ENCODE results near the gene PM20D1. TPM values are rescaled to one million over a fixed set of nuclear protein-coding genes. Genes with fewer than 3 reads are reported as not detected.
"Not testable (repeated sequence)": the region's sequence is repeated elsewhere in the genome, so short reads cannot be mapped to it uniquely, and the experiment has no call there.

Gene PM20D1
- total and polyA plus RNA-seq, 2 donors (not counting 1 experiment from before 2014, with no cell fraction given) = 2.0 to 3.3 TPM

DNA sequence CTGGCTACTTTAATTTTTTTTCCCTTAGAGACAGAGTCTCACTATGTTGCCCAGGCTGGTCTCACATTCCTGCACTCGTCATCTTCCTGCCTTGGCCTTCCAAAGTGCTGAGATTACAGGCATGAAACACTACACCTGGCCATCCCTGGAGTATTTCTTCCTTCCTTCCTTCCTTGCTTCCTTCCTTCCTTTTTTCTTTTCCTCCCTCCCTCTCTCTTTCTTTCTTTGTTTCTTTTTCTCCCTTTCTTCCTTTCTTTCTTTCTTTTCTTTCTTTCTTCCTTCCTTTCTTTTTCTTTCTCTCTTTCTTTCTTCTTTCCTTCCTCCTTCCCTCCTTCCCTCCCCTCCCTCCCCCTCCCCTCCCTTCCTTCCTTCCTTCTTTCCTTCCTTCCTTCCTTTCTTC is 46.4 kb upstream of the PM20D1 start:
- CTCF ChIA-PET = interaction anchor here (1.0 kb wide), 1 partner anchor 81 kb away, joined by 3 read pairs; no protein-coding TSS in a partner anchor

DNA sequence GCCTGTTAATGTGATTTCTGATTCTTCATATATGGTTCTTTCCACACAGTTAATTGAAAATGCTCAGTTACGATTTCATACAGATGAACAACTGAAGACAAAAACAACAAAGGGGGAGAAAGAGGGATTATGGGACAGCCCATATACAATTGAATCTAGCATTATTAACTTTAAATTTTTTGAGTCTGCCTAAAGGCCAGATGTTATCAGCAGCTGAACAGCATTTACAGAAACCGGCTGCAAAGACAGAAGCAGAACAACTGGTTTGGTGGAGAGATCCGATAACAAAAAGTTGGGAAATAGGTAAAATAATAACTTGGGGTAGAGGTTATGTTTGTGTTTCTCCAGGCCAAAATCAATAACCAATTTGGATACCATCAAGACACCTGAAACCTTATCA is 44.2 kb upstream of the PM20D1 start:
- intact Hi-C loops (cut with micrococcal nuclease); H3K4me1 Mint-ChIP-seq; H3K27me3 ChIP-seq (replicated peaks in 1 of 4; ENCODE audit: control extremely low read depth in 1 of 4, control insufficient read depth in 3 of 4, insufficient read depth in 4 of 4, low read length in 3 of 4); CTCF ChIA-PET; H3K27me3 Mint-ChIP-seq; ATAC-seq (ENCODE audit: low read depth); H4K20me1 ChIP-seq (ENCODE audit: control insufficient read depth, insufficient read depth, low read length, poor library complexity, severe bottlenecking); H3K27ac ChIP-seq (ENCODE audit: low read length in 2 of 2); H3K79me2 ChIP-seq (ENCODE audit: control insufficient read depth, insufficient read depth, low read length); H3K4me3 ChIP-seq (ENCODE audit: control extremely low read depth in 1 of 5, extremely low read depth in 1 of 5, insufficient read depth in 1 of 5, low read depth in 2 of 5, low read length in 4 of 5); H3K36me3 ChIP-seq (replicated peaks in 1 of 2; ENCODE audit: control extremely low read depth in 1 of 2, control insufficient read depth in 1 of 2, extremely low read depth in 1 of 2, insufficient read depth in 2 of 2, low read length in 1 of 2); POLR2A ChIA-PET; H3K4me3 Mint-ChIP-seq; H3K9ac ChIP-seq (ENCODE audit: low read length); DNase-seq; H3K27ac Mint-ChIP-seq; H3K4me1 ChIP-seq (ENCODE audit: control insufficient read depth in 2 of 2, insufficient read depth in 2 of 2, low read length in 2 of 2); H3K4me2 ChIP-seq (replicated peaks; ENCODE audit: low read depth, low read length, poor library complexity, severe bottlenecking); H3K9me3 Mint-ChIP-seq (ENCODE audit: insufficient read depth); H2AFZ ChIP-seq (ENCODE audit: insufficient read depth, low read depth, low read length, poor library complexity, severe bottlenecking); H3K9me3 ChIP-seq (ENCODE audit: control extremely low read depth in 1 of 3, control insufficient read depth in 2 of 3, insufficient read depth in 1 of 3, low read length in 2 of 3): not testable (repeated sequence)
- no CpG with 5 or more reads among the region's 3 CpGs for WGBS (ENCODE audit: insufficient coverage)

More for the DNA sequence above, 46.4 kb upstream of the PM20D1 start:
- no peak overlapping the region for H3K9ac ChIP-seq (ENCODE audit: low read length)
- 93% methylated on average over 1 of the region's 1 CpG for WGBS (ENCODE audit: insufficient coverage)
- peaks cover 0 to 11% (median 0%) of the 10 kb centered on the region in 4 experiments for H3K27me3 ChIP-seq (replicated peaks in 1 of 4; ENCODE audit: control extremely low read depth in 1 of 4, control insufficient read depth in 3 of 4, insufficient read depth in 4 of 4, low read length in 3 of 4)
- no peaks in the 10 kb centered on the region for H3K36me3 ChIP-seq (replicated peaks in 1 of 2; ENCODE audit: control extremely low read depth in 1 of 2, control insufficient read depth in 1 of 2, extremely low read depth in 1 of 2, insufficient read depth in 2 of 2, low read length in 1 of 2)
- no peak overlapping the region for H3K4me2 ChIP-seq (replicated peaks; ENCODE audit: low read depth, low read length, poor library complexity, severe bottlenecking)
- H4K20me1 ChIP-seq (ENCODE audit: control insufficient read depth, insufficient read depth, low read length, poor library complexity, severe bottlenecking) = no peaks in the 10 kb centered on the region
- H3K4me1 ChIP-seq (ENCODE audit: control insufficient read depth in 2 of 2, insufficient read depth in 2 of 2, low read length in 2 of 2) = no peaks in the 10 kb centered on the region
- POLR2A ChIA-PET = no interaction called here
- H3K9me3 ChIP-seq (ENCODE audit: control extremely low read depth in 1 of 3, control insufficient read depth in 2 of 3, insufficient read depth in 1 of 3, low read length in 2 of 3) = peaks cover 0 to 10% (median 4%) of the 10 kb centered on the region in 3 donors
- H3K4me3 ChIP-seq (ENCODE audit: control extremely low read depth in 1 of 5, extremely low read depth in 1 of 5, insufficient read depth in 1 of 5, low read depth in 2 of 5, low read length in 4 of 5) = no peak overlapping the region
- TF ChIP-seq EZH2 (IDR thresholded peaks at IDR 0.05; ENCODE audit: borderline replicate concordance, insufficient read depth, low read depth, low read length, poor library complexity, severe bottlenecking) = no peak
- TF ChIP-seq, protein P1, sequence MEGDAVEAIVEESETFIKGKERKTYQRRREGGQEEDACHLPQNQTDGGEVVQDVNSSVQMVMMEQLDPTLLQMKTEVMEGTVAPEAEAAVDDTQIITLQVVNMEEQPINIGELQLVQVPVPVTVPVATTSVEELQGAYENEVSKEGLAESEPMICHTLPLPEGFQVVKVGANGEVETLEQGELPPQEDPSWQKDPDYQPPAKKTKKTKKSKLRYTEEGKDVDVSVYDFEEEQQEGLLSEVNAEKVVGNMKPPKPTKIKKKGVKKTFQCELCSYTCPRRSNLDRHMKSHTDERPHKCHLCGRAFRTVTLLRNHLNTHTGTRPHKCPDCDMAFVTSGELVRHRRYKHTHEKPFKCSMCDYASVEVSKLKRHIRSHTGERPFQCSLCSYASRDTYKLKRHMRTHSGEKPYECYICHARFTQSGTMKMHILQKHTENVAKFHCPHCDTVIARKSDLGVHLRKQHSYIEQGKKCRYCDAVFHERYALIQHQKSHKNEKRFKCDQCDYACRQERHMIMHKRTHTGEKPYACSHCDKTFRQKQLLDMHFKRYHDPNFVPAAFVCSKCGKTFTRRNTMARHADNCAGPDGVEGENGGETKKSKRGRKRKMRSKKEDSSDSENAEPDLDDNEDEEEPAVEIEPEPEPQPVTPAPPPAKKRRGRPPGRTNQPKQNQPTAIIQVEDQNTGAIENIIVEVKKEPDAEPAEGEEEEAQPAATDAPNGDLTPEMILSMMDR (IDR thresholded peaks at IDR 0.05) = no peak
- Mint-ChIP-seq H3K9me3 (ENCODE audit: insufficient read depth) (peaks cover 3% of the 10 kb centered on the region), H3K4me1 (peaks cover 2% of the 10 kb centered on the region), H3K27me3 (peaks cover 6% of the 10 kb centered on the region), H3K4me3 (no peak overlapping the region), H3K27ac (no peak overlapping the region)
- DNase-seq (no peak), ATAC-seq (ENCODE audit: low read depth) (no peak)
- no peak overlapping the region for H3K27ac ChIP-seq (ENCODE audit: low read length in 2 of 2)
- H2AFZ ChIP-seq (ENCODE audit: insufficient read depth, low read depth, low read length, poor library complexity, severe bottlenecking) = no peak overlapping the region
- intact Hi-C loops (cut with micrococcal nuclease) = no loop called here
- no peaks in the 10 kb centered on the region for H3K79me2 ChIP-seq (ENCODE audit: control insufficient read depth, insufficient read depth, low read length)

DNA sequence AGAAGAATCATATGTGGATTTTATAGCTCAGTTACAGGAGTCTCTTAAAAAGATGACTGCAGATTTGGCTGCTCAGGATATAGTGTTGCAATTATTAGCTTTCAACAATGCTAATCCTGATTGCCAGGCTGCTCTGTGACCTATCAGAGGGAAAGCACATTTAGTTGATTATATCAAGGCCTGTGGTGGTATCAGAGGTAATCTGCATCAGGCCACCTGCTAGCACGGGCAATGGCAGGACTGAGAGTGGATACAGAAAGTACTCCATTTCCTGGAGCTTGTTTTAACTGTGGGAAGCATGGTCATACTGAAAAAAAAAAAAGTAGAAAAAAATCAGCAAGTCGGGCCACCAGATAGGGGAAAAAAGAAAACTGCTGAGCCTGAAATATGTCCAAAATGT is 42.2 kb upstream of the PM20D1 start:
- H3K27me3 Mint-ChIP-seq; DNase-seq; H3K27ac Mint-ChIP-seq; H3K36me3 ChIP-seq (replicated peaks in 1 of 2; ENCODE audit: control extremely low read depth in 1 of 2, control insufficient read depth in 1 of 2, extremely low read depth in 1 of 2, insufficient read depth in 2 of 2, low read length in 1 of 2); H2AFZ ChIP-seq (ENCODE audit: insufficient read depth, low read depth, low read length, poor library complexity, severe bottlenecking); H3K4me3 ChIP-seq (ENCODE audit: control extremely low read depth in 1 of 5, extremely low read depth in 1 of 5, insufficient read depth in 1 of 5, low read depth in 2 of 5, low read length in 4 of 5); H3K4me2 ChIP-seq (replicated peaks; ENCODE audit: low read depth, low read length, poor library complexity, severe bottlenecking); intact Hi-C loops (cut with micrococcal nuclease); H3K79me2 ChIP-seq (ENCODE audit: control insufficient read depth, insufficient read depth, low read length); POLR2A ChIA-PET; H3K27ac ChIP-seq (ENCODE audit: low read length in 2 of 2); H3K4me3 Mint-ChIP-seq; H3K9ac ChIP-seq (ENCODE audit: low read length); ATAC-seq (ENCODE audit: low read depth); H3K9me3 Mint-ChIP-seq (ENCODE audit: insufficient read depth); H3K27me3 ChIP-seq (replicated peaks in 1 of 4; ENCODE audit: control extremely low read depth in 1 of 4, control insufficient read depth in 3 of 4, insufficient read depth in 4 of 4, low read length in 3 of 4); H4K20me1 ChIP-seq (ENCODE audit: control insufficient read depth, insufficient read depth, low read length, poor library complexity, severe bottlenecking): not testable (repeated sequence)
- Histone ChIP-seq H3K4me1 (ENCODE audit: control insufficient read depth in 2 of 2, insufficient read depth in 2 of 2, low read length in 2 of 2) (peaks cover 4 to 10% of the 10 kb centered on the region in 2 donors), H3K9me3 (ENCODE audit: control extremely low read depth in 1 of 3, control insufficient read depth in 2 of 3, insufficient read depth in 1 of 3, low read length in 2 of 3) (peaks cover 0 to 11% (median 4%) of the 10 kb centered on the region in 3 donors)
- CTCF ChIA-PET = interaction anchor here (0.6 to 3.0 kb wide), 3 partner anchors 26 to 200 kb away, joined by 3 to 9 read pairs (median 8); no protein-coding TSS in a partner anchor
- 8% methylated on average over 2 of the region's 2 CpGs for WGBS (ENCODE audit: insufficient coverage)
- H3K4me1 Mint-ChIP-seq = peaks cover 10% of the 10 kb centered on the region
